DMS114 treated with DMSO at 0.1 percent for 48 hours (cell line): ENCODE data around the gene MLLT6.
A peak's percentile ranks its signal among the peaks of the same experiment; 100 is the strongest.
"Not testable (repeated sequence)": the region's sequence is repeated elsewhere in the genome, so short reads cannot be mapped to it uniquely, and the experiment has no call there.

ENCODE experiments used
- DNase-seq: peaks from one replicate; lab custom pipeline; 2025; ENCODE audit not compliant: unreplicated experiment; lab: John Stamatoyannopoulos, UW

Gene MLLT6

DNA sequence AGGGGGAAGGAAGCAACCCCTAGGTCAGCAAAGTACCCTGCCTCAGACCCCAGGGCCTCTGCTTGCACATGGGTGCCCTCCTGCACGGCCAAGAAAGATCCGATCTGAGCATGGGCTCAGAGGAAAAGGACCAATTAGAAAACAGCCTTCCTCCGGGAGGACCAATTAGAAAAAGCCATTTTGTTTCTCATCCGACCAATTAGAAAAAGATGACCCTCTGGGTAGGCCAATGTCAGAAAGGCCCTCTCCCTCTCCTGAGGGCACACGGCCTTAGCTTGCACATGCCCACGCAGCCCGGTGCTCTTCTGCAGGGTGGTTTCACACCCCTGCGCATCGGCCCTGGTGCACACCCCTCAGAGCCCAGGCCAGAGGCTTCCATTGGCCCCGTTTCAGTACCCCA lies 20.0 kb downstream of the MLLT6 start:
- no peak for DNase-seq

- not testable (repeated sequence) for DNase-seq
Measured at GRCh38 chr17:38726145-38726544, 21.1 kb downstream of the MLLT6 start.

DNA sequence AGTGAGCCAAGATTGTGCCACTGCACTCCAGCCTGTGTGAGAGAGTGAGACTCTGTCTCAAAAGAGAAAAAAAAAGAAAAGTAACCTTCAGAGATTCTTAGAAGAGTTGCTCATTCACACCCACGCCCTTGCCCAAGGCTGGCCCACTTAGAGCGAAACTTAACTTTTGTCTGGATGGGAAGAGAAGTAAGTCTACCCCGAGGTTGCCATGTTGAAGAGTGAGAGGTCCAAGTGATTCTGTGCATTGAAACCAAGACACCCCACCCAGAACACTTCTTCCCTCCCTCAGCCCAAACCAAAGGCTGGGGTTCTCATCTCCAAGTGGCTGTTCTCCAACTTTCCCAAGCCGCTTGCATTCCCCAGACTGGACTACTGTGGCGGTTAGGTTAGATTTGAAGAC lies 22.7 kb downstream of the MLLT6 start:
- DNase-seq: no peak

GRCh38 chr17:38728290-38728831 lies 23.3 kb downstream of the MLLT6 start:
- no peak for DNase-seq

GRCh38 chr17:38729368-38729885 lies 24.4 kb downstream of the MLLT6 start:
- no peak for DNase-seq

GRCh38 chr17:38729886-38730525 lies 24.9 kb downstream of the MLLT6 start, which contains the start of gene CISD3:
TSS of gene CISD3 (plus strand) at chr17:38730341. CDS start at chr17:38730359, 18 bp downstream.
- DNase-seq: peak; percentile 58

DNA sequence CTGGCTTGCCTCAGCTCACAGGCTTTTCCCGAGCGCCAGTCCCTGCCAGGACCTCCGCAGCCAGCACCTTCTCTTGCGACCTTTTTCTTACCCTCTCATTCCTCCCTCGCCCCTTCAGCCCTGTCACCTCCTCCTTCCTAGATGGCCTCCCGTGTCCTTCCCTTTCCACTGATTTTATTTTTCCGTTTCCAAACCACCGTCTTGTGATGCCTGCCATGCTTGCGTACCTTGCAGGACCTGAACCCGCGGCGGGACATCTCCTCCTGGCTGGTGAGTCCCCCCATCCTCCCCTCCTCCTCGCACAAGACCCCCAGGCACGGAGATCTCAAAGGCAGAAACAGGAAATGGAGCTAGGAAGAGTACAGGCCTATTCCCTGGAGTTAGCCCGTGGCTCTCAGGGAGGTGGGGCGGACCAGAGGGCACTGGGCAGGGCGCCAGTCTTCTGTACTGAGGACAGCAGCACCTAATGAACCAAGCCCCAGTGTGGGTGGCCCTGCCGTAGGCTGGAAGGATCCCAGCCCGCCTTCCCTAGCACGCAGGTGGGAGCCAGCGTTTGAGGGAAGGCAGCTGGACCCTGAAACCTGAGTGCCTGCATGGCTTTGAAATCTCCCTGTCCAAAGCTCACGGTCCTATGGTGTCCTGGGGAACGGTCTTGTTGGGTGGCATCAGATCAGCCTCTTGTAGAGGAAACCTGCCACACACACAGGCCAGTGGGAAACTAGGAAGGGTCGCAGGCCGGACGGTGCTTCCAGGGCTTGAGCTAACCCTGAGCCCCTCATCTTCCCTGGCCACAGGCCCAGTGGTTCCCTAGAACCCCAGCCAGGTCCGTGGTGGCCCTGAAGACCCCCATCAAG lies 25.7 kb downstream of the MLLT6 start:
- DNase-seq: no peak

DNA sequence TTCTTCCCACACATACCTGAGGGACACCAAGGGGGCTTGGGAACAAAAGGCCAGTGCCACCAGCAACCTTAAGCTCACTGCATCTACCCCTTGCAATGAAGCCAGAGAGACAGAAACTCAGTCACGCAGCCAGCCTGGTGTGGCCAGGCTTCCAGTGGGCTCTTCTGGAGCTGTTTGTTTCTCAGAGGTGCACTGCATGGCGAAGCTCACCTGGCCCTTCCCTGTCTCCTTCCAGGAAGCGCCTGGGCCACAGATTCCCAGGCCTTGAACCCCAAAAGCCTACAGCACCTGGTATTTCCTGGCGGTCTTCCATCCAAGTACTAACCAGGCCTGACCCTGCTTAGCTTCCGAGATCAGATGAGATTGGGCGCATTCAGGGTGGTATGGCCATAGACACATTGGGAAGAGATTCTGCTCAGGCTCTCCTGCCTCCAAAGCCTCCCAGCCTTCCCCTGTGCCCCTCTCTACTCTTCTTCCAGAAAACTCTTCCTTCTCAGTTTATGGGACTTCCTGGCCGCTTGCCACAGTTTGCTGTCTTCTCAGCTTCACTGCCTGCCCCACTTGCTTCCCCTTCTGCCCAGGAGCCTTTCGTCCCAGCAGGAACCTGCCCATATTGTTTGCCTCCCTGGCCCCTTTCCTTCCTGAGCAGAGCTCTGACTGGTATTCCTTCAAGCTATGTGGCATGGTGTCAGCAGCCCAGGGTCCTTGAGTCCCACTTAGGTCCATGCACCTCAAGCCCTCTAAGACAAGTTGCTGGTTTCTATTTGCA lies 26.6 kb downstream of the MLLT6 start:
- DNase-seq: no peak

DNA sequence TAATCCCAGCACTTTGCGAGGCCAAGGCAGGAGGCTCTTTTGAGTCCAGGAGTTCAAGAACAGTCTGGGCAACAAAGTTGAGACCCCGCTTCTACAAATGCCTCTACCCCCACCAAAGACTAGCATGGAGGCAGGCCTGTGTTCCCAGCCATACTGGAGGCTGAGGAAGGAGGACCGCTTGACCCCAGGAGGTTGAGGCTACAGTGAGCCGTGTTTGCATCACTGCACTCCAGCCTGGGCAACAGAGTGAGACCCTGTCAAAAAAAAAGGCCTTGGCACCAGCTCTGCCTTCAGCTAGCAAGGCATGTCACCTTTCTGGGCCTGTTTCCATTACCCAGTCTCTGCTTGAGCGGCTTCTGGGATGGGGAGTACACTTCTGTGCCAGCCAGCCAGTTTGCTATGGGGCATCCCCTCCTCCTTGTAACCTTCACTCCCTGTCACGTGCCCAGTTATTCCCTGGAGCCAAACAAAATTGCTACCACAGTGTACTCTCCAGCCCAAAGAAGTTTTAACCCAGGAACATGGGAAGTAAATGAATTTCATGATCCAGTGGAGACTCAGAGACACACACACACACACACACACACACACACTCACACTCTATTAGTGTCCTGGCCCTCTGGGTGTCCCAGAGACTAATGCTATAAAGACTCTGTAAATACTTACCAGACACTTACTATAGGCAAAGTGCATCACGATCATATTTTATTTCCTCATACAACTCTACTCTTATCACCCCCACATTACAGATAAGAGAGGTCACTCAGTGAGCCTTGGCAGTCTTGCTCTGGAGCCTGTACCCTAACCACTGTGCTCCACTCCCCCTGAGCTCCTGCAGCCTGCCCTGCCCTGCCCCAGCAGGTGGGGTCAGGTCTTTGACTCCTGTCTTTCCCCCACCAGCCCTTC lies 27.6 kb downstream of the MLLT6 start:
- no peak for DNase-seq

DNA sequence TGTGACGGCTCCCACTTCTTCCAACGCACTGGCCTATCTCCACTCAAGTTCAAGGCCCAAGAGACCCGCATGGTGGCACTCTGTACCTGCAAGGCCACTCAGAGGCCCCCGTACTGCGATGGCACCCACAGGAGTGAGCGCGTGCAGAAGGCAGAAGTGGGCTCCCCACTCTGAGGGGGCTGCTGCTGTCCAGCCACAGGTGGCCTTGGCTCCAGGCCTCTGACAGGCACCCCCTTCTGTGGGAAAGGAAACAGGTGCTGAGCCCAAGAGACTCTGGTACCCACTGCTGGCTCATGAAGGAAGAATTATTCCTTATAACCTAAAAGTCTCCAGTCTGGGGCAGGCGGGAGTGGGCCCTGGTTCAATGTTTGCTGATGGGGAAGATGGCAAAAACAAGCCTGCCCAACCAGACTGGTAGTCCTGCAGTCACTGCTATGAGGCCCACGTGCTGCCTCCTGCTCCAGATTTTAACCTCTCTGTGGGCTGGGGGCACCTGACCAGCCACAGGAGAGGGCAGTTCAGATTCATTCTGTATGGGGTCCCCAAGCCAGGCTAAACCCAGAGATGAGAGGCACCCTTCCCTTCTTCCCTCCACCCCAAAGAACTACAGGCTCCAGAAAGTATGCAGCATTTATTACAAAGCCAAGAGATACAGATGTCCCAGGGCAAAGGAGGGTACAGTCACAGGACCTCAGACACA lies 28.4 kb downstream of the MLLT6 start:
- no peak for DNase-seq

DNA sequence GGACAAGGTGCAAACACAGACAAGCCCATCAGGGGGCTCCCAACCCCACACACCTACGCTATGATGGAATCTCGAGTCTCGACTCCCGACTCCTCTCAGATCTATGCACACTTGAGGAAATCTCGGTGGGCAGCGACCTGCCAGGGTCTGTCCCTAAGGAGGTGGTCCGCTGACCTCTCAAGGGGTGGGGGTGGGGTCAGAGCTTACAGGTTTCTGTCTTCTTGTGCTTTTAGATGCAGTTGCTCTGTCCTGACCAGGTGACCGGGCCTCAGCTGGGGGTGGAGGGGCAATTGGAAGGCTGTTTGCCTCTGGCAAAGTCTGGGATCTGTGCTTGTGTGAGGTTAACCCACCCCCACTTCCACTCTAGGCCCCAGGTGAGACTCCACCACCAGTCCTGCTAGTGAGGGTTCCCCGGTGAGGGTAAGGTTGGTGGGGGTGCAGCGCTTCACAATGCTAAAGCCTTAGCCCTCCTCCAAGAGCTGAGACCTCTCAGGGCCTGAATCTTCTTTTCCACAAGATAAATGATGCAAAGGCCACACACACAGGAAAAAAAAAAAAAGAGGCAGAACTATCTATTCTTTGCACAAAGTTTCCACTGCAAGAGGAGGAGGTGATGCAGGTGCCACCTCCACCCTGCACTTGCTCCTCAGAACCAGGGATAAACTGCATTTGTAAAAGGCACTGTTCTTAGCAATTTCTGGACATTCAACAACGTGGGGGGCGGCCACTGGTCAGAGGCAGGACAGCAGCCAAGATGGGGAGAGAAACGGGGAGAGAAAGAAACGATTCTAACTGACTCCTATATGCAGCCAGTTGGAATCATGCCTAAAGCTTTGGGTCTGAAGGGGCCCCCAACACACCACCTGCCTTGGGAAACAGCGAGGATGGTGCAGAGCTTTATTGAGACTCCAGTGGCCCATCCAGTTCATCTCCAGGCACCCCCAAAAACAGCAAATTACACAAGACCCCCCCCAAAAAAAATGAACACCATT lies 29.2 kb downstream of the MLLT6 start:
- peak; percentile 29 for DNase-seq

GRCh38 chr17:38735161-38735997 lies 30.3 kb downstream of the MLLT6 start:
- peak; percentile 37 for DNase-seq

DNA sequence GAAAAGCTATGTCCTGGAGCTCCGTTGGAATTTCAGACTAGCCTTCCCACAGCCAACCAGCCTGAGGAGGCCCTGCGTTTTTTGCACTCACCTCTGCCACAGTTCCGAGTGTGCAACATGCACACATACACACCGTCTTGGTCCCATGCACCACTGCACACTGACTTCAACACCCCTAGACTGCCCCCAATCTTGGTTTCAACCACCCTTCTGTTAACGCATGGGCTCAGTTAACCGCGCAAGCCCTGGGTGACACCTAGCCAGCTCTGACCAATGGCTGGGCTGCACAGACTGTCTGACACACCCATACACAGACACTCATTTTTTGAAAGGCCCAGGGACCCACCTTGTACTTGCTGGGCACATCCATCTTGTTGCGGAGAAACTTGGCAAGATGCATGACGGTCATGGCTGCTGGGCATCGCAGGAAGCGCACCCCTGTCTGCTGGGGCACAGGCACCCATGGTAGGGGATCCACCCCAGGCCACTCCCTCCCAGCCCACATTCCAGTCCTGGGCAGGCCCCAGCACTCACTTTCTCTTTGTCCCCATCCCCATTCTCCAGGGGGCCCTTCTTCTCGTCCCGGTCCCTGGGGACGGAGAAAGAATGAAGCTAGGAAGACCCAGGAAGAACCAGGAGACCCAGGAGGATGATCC lies 33.1 kb downstream of the MLLT6 start:
- no peak for DNase-seq

DNA sequence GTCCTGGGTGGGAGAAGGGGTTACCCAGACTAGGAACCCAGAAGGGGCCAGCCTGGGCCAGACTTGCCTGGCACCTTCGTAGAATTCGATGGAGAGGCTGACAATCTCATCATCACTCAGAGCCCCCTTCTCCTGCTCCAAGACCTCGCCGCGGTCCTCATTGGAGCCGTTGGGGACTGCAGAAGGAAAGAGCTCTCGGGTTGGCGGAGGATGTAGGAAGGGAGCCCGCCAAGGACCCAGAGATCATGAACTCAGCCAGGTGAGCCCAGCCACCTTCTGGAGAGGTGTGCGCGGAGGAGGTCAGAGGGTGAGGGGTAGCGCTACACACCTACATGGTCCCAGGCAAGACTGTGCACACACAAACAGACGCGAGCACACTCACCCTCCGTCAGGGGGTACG lies 33.6 kb downstream of the MLLT6 start:
- no peak for DNase-seq

DNA sequence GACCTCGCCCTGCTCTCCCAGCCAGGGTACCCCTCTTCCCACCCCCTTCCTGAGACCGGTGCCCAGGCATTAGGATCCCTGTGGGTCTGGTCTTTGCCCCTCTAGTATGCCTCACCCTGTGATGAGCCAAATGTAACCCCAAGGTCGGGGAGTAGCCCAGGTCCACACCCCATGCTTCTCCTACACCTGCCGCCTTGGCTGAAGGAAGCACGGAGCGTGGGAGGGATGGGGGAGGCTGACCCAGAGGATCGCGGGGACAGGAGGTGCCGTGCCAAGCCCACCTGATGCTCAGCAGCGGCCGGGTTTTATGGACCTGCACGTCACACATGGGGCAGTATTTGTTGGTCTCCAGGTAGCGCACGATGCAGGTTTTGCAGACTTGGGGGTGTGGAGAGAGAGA lies 34.2 kb downstream of the MLLT6 start:
- DNase-seq: no peak

GRCh38 chr17:38740044-38740443 lies 35.0 kb downstream of the MLLT6 start:
- DNase-seq: no peak

DNA sequence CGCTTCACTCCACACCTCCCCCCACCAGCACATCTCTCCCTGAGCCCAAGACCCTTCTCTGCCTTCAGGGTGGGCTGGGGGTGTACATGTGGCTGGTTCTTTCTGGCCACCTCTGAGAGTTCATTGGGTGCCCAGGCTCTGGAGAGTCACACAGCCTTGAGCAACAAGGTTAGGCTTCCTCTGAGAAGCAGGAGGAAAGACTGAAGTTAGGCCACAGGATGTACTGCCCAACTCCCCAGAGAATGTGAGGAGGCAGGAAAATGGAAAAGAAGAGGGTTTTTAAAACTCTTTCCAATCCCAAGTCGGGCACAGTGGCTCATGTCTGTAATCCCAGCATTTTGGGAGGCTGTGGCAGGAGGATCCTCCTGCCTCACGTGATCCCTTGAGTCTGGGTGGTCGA lies 35.7 kb downstream of the MLLT6 start:
- DNase-seq: no peak
